Umbilical cord (tissue), 2 donors: ENCODE measurements around the gene TMEM237. TPM values are rescaled to one million over a fixed set of nuclear protein-coding genes. Genes with fewer than 3 reads are reported as not detected.

Experiments
- DNase-seq: peaks from one replicate; pipeline ENCODE4 v3.0.0-alpha.2; 2015; ENCODE audit warnings: low spot score
- total RNA-seq: library from RNA; depleted of rRNA; stranded (reverse); fragments of >200 nt; gene quantifications from one replicate; pipeline ENCODE4 v1.2.3, GENCODE V29; 2014; ENCODE audit warnings: low replicate concordance; ENCODE audit not compliant: insufficient read depth

Gene TMEM237
- total RNA-seq, 1 donor from 2014 or later: 37.3 TPM

DNA sequence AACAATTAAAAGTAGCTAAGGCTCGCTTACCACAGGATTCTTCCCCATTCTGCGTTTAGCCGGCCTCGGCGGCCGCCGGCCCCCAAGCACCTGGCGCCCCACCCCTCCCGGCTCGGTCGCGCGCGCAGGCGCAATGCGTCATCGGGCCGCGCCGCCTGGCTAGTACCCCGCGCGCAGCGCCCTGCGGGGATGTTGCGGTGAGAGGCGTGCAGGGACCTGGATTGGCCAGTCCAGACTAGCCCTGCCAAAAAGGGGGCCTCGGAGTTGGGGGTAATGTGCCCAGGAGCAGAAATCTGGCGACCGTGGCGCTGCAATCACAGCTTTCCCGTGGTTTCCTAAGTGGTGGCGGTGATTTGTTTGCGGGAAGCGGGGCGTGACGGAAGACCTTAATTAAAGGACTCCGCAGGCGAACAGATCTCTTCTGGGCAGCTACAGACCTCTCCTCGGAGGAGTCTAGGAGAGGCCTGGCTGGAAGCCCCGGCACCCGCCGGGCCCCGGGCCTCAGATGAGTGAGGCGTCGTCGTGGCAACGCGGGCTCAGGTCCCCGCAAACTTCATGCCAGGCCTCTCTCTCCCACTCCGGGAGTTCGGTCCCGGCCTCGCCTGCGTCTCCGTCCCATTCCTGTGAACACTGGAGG is 606 bp downstream of the TMEM237 start:
- DNase-seq: peak; percentile 83

DNA sequence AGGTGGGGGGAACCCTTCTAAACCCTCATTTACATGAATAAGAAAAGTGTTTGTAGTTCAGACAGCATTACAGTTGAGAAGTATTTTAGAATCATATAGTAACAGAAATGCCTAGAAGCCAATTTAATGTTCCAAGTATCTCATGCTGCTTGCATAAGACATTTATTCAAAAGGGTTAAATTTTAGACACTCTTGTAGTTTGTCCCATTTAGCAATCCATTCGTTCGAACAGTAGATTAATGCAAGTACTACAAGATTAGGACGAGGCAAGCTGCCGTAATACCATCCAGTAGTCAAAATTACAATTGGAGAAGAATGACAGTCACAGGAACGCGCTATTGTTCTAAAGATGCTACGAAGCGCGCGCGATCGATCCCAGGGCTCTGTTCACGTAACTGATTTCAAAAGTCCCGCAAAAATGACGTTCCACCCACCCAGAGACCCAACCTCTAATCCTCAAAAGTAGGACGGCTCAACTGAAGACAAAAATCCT is 1.2 kb downstream of the TMEM237 start:
- DNase-seq: no peak

DNA sequence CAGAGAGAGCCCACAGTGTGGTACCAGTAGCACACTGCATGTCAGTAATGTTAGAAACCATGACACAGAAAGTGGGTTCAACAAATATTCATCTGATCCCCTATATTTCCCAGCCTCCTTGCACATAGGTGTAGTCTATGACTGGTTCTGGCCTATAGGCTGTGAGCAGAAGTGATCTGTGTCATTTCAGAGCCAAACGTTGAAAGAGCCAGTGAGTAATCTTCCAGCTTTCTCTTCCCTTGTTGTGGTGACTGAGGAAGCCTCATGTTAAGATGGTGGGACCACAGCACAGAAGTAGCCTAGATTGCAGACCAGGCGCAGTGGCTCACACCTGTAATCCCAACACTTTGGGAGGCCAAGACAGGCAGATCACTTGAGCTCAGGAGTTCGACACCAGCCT is 4.1 kb downstream of the TMEM237 start:
- no peak for DNase-seq

DNA sequence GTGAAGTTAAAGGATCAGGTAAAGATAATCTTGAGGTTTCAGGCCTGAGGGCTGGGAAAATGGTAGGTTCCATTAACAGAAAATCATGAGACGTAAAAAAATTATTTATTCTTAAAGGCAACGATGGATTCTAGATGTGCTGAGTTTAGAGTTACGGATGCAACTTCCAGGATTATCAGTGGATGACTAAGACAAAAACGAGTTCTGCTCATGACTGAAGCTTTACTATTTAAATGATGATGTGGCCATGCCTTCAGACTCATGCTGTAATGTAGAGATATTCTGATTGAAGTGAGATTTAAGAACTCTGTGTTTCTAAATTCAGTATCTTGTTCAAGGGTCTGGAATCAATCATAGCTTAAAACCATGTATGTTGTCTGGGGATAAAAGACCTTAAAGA is 5.0 kb downstream of the TMEM237 start:
- DNase-seq: peak; percentile 62

DNA sequence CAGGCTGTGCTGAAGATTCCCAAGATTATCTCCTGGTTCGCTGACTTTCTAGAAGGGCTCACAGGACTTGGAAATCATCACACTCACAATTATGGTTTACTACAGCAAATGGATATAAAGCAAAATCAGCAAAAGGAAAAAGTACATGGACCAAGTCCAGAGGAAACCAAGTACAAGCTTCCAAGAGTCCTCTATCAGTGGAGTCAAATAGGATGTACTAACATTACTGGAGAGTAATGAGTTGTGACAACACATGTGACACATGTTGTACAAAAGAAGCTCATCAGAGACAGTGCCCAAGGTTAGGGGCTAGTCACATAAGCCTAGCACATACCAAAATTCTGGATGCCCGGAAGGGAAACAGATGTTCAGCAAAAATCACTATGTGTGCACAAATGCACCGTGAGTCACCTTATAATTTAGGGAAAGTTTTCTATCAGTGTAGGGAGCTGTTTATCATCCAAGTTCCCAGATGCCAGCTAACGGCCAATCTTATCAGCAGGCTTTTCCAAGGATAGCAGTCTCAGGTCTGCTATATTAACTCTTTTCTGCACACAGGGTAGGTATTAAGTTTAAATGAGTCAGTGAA is 9.5 kb downstream of the TMEM237 start:
- DNase-seq: peak; percentile 30

DNA sequence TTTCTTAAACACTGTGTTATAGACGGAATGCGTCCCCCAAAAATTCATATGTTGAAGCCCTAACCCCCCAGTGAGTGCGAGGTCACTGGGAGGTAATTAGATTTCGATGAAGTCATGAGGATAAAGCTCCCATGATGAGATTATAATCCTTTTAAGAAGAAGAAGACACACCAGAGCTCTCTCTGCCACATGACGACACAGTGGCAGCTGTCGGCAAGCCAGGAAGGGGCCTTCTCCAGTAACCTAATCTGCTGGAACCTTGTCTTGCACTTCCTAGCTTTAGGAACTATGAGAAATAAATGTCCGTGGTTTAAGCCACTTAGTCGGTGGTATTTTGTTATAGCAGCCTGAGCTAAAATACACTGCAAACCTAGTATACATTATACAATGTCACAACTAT is 12.3 kb downstream of the TMEM237 start:
- DNase-seq: no peak

DNA sequence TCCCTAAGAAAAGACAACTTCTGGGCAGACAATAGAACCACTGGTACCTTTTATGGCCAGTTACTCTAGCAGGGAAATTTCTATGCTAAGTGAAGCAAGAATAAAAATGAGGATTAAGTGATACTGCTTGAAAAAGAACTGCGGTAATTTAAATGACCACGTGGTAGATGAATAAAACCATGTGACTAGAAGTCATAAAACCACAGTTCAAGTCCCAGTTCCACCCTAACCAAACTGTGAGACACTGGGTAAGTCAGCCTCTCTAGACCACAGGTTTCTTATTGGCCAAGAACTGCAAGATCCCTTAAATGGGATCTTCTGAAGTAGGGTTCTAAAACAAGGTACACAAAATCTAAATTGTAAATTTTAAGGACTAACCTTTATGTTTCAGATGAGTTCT is 12.7 kb downstream of the TMEM237 start:
- no peak for DNase-seq

DNA sequence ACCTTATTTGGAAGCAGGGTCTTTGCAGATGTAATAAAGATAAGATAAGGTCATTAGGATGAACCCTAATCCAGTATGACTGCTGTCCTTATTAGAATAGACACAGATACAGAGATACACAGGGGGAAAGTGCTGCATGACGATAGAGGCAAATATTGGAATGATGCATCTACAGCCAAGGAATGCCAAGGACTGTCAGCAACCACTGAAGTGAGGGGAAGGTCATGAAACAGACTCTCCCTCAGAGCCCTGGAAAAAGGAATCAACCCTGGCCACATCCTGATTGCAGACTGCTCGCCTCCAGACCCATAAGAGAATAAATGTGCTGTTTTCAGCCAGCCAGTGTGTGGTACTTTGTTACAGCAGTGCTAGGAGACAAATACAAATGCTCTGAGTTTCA is 14.8 kb downstream of the TMEM237 start:
- no peak for DNase-seq

DNA sequence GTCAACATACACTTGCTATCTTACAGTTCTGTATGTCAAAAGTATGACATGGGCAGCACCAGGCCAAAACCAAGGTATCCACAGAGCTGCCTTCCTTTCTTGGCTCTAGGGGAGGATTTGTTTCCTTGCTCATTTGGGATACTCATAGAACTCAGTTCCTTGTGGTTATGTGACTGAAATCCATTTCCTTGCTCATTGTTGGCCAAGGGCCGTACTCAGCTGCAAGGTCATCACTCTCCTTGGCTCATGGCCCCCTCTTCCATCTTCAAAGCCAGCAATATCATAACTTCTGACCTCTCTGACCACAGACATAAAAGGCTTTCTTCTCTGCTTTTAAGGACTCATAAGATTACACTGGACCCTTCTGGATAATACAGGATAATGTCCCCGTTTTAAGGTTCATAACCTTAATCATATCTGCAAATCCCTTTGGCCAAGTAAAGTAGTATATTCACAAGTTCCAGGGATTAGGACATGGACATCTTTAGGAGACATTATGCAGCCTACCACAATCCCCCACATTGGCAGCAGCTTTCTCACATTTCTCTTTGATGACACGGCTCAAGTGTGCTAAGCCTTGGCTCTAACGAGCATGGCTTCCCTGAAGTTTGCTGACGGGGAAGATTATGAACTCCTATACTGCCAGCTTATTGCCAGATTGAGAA is 20.9 kb downstream of the TMEM237 start:
- peak; percentile 84 for DNase-seq

DNA sequence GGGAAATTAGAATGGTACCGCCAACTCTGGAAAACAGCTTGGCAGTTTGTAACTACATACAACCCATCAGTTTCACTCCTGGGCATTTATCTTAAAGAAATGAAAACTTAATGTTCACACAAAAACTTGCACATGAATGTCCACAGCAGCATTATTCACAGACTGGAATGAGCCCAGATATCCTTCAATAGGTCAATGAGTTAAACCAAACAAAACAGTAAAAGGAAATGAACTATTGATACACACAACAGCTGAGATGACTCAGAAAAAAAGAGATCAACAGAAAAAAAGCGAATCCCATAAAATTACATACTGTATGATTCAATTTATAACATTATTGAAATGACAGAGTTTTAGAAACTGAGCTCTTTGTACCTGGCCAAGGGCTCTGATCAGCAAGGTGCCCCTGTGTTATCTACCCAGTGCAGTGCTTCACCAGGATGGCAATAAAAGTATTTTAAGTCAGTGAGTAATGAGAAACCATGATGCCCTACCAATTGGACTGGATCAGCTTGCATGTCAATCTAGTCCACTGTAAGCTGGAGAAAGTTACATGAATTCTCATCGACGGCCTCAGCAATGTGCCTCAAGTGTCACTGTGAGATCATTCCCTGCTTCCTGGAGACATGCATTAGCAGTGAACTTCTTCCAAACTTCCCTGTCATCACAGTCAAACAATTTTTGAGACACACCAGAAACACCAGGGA is 21.9 kb downstream of the TMEM237 start:
- DNase-seq: no peak

DNA sequence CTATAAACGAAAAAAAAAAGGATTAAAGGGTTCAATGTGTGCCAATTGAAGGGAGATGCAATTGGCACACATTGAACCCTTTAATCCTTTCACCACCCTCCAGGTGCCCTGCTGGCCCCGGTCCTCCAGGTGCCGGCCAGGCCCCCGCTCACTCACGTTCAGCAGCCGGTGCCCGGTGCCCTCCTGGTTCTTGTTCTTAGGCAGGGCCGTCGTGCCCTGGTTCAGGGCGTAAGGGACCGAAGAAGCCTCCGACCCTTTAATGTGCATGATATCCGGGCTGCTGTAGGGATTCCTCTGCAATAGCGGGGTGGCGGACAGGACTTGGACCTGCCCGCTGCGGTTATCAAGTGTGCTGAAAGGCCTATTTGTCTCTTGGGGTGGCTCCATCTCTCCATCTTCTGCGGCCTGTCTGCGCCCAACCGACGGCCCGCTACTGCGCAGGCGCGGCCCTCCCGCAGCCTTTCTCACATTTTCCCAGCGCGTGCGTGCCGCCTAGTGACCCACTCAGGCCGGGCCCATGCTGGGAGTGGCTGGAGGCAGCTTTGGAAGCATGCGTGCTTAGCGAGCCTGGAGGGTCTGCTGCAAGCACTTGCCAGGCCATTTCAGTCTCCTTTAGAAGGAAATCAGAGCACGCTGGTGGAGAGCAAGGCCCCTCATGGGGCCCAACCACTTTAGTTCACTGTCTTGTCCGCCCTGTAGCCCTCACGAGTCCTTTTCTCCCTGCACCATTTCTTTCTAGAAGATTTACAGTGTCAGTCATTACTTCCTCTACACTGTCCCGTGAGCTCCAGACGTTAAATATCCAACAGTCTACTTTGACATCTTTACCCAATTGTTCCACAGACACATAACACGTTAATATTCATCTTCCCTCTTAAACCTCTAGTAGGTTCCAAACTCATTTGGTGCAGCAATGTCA is 24.3 kb downstream of the TMEM237 start:
- peak; percentile 79 for DNase-seq

DNA sequence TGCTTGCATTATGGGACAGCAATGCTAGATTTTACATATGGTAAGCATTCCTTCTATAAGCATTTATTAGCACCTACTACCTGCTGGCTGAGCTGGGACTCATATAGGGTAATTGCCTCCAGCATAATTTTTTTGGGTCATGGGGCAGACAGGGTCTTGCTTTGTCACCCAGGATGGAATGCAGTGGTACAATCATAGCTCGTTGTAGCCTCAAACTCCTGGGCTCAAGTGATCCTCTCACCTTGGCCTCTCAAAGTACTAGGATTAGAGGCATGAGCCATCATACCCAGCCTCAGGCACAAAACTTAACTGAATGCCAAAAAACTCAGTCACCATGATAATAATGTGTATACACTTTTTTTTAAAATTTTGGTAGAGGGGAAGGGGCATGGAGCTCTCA is 35.3 kb downstream of the TMEM237 start:
- DNase-seq: no peak

DNA sequence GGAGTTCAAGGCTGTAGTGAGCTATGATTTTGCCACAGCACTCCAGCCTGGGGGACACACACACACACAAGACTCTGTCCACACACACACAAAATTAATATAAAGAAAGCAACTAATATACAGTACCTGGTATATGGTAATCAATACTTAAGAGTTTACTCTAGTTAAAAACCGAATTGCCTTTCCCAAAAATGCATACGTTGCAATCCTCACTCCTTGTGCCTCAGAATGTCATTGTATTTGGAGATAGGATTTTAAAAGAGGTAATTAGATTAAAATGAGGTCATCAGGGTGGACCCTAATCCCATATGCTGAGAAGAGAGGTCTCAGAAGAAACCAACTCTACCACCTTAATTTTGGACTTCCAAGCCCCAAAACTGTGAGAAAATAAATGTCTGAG is 35.7 kb downstream of the TMEM237 start:
- no peak for DNase-seq

DNA sequence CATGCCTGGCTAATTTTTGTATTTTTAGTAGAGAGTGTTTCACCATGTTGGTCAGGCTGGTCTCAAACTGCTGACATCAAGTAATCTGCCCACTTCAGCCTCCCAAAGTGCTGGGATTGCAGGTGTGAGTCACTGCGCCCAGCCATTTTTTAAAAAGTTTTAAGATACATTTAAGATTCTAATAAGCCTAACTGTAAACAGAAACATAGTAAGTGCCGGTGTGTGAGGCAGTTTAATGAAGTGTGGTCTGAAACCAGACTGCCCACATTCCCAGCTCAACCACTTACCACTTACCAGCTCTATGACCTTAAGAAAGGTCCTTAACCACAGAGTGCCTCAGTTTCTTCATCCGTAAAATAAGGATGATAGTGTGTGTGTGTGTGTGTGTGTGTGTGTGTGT is 42.4 kb downstream of the TMEM237 start:
- no peak for DNase-seq

DNA sequence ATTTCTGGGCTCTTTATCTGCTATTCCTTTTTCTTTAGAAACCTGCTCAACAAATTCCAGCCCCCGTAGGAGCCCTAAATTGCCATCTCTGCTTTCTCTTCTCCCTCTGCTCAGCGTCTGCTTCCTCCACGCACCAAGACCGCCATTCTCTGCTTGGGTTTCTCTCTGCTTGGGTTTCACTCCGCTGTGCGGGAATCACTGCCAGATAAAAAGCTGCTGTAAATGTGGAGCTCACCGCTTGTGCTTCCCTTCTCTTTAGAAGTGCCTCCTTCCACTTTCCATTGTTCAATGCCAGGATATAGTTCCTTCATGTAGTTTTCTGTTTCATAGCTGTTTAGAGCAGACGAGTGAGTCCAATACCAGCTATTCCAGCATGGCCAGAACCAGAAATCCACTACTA is 45.9 kb downstream of the TMEM237 start:
- DNase-seq: peak; percentile 19

DNA sequence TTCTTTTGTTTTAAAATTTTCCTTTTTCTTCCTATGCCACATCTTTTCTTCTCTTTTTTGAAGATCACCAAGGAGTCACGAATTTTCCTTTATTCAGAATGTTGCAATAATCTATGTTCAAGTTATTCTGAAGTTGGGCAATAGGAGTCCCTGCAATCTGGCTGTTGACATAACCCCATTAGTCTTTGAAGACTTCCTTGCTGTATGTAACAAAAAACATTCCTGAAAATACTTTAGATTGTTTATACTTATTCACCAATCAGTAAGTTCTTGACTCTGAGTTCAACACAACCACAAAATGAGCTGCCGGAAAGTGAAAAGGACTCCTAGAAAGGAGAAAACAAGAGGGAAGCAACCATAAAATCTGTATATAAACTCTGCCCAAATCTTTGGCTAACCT is 62.8 kb downstream of the TMEM237 start:
- DNase-seq: no peak

DNA sequence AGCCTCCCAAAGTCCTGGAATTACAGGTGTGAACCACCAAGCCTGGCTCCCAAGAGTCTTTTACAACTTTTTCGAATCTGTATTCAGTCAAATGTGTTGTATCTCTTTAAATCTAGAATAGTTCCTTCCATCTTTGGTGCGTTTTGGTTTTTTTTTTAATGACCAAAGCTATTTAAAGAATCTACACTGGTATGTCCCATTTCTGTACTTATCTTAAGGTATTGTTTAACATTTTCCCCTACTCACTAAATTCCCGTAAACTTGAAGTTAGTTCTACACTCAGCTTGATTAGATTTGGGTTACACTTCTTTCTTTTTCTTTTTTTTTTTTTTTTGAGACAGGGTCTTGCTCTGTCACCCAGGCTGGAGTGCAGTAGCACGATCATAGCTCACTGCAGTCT is 63.8 kb downstream of the TMEM237 start:
- DNase-seq: no peak

DNA sequence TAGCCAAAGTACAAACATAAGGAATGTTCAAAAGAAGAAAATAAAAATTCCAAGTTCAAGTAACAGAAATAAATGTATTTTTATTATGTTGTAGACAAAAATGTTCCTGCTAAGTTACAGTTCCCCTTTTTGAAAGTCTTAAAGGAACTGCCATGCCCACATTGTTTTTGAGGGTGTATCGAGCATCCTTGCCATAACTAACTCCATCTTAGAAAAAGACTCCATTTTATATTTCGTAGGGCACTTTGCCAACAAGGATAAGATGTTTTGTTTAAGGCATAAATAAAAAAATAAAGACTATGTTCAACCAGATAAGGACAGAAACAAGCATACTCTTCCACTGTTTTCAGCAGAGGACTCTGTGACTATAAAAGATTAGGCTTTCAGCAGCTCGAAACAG is 67.3 kb downstream of the TMEM237 start:
- DNase-seq: no peak

DNA sequence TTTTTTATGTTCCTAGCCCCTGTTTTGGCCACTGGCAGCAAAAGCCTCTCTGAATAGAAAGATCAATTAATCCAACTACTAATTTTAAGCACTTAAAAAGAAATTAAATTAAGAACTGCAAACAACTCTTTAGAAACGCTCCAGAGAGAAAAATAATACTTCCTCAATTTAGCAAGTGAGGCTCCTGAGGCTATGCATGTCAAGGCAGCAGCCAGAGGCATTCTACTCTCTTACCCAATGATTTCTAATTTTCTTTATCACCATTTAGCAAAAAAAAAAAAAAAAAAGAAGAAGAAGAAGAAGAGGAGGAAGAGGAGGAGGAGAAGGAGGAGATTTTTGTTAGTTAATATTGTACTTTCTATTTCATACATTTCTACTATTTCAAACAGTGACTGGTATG is 68.5 kb downstream of the TMEM237 start:
- no peak for DNase-seq

DNA sequence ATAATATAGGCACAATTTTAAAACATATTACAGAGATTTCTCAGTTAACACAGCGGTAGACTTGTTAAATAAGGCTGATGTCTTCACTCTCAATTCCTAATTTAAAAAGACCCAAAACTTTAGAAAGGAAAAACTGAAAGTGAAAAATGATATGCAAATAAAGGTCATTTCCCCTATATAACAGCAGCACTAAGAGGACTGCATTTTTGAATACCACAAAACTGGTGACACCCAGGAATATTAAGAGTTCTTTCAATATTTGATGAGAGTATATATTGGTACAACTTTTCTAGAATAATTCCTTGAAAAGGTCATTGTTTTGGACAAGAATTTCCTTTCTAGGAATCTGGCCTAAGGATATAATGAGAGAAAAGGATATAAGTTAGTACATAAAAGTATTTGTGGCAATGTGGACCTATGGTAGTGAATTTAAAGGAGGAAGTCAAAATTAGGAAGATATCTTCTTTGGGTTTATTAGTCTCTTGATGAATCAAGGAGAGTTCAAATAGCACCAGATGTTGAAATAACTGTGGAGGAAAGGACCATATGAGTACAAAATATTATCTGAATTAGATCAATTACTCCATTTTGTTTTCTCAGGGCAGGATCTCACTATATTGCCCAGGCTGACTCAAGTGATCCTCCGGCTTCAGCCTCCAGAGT is 70.3 kb downstream of the TMEM237 start:
- no peak for DNase-seq
